ENCODE data around the gene PDXK. TPM values are rescaled to one million over a fixed set of nuclear protein-coding genes. Genes with fewer than 3 reads are reported as not detected.

Gene PDXK
- polyA plus RNA-seq, 6 donors from 2014 or later, result 28.5 to 46.1 (median 39.2) TPM

GRCh38 chr21:43810505-43811261 lies 91.8 kb downstream of the PDXK start:
- Mint-ChIP-seq H3K4me1 (peaks cover 29 to 44% (median 29%) of the 10 kb centered on the region in 3 donors), H3K27me3 (peaks cover 0 to 22% (median 14%) of the 10 kb centered on the region in 3 donors), H3K36me3 (no peaks in the 10 kb centered on the region), H3K27ac (peak overlapping the region in 4 of 6 donors; percentile 27 to 78 (median 58)), H3K4me3 (peak overlapping the region in 1 of 8 donors; percentile 13), H3K9me3 (no peaks in the 10 kb centered on the region)
- ATAC-seq (ENCODE audit: low read depth in 2 of 2) (peak; percentile 81 to 92), DNase-seq (peak; percentile 84)

DNA sequence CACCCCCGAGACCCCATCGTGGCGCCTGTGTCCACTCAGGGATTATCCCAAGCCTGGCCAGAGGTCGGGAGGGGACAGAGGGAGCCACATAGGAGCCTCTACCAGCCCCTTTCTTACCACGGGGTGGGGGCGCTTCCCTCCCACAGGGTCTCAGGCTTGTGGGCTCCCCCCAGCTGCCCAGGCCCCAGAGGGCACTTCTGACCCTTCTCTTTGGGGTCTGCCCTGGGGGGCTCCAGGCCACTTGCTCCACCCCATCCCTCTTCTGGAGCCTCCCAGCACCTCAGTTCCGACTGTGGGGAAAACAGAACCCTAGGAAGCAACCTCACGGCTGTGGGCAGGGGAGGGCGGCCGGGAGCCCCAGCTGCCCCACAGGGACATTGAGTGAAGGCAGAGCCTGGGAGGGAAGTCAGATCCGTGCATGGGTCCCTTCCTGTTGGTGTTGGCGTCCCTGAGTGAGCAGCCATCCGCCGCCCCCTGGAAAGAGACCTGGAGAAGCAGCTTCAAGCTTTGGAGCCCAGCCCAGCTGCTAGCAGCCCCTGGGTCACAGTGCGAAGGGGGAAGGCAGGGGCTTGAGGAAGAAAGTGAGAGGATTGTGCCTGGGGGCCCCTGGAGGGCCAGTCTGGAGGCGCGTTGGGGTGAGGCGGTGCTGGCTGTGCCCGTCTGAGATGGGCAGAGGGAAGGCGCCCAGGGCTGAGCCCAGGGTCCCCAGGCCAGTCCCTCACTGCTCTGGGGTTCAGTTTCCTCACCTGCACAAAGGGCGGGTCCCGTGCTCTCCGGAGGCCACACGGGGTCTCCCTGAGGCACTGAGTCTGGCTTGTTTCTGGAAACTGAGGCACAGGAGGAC lies 92.6 kb downstream of the PDXK start:
- Mint-ChIP-seq H3K27me3 (peaks cover 0 to 22% (median 14%) of the 10 kb centered on the region in 3 donors), H3K9me3 (no peaks in the 10 kb centered on the region), H3K4me3 (no peak overlapping the region), H3K4me1 (peaks cover 21 to 36% (median 21%) of the 10 kb centered on the region in 3 donors), H3K27ac (no peak overlapping the region), H3K36me3 (no peaks in the 10 kb centered on the region)
- DNase-seq (no peak), ATAC-seq (ENCODE audit: low read depth in 2 of 2) (no peak)

Other genes with a start within 250 kb of the PDXK start
- 1 to 10 TPM in 1 of 6 donors, under 1 TPM in 3, not detected in 2; 0.13 to 1.2 (median 0.49) TPM for gene HSF2BP, start 59.6 kb upstream of the PDXK start, polyA plus RNA-seq (ENCODE audit: low read depth in 6 of 6)
- 10 to 100 TPM in 5 of 6 donors, 1 to 10 TPM in 1; 9.2 to 30.3 (median 21.1) TPM for gene RRP1B, start 59.6 kb upstream of the PDXK start, polyA plus RNA-seq (ENCODE audit: low read depth in 6 of 6)
- 10 to 100 TPM; 25.1 to 75.7 (median 39.2) TPM for gene CSTB, start 57.2 kb downstream of the PDXK start, polyA plus RNA-seq (ENCODE audit: low read depth in 6 of 6)
- 10 to 100 TPM in 5 of 6 donors, 1 to 10 TPM in 1; 9.4 to 18.6 (median 10.9) TPM for gene RRP1, start 70.4 kb downstream of the PDXK start, polyA plus RNA-seq (ENCODE audit: low read depth in 6 of 6)
- gene AGPAT3, start 146.1 kb downstream of the PDXK start, polyA plus RNA-seq (ENCODE audit: low read depth in 6 of 6), result 10 to 100 TPM in 2 of 6 donors, 1 to 10 TPM in 4; 6.4 to 11.9 (median 8.1) TPM